Stimulated activated naive CD8-positive, alpha-beta T cell treated with anti-CD3 and anti-CD28 coated beads, Interleukin-15, Interleukin-2, amounts not matched to agents 100 ng/mL and 50 ng/mL, for 24 hours (primary cell): Measurements from ENCODE around the gene C1S.

Experiments
- H3K27ac Mint-ChIP-seq: one replicate; pipeline ENCODE4 v1.8.0; 2021; ENCODE audit warnings: mild to moderate bottlenecking, mixed read lengths
- H3K27me3 Mint-ChIP-seq: one replicate; pipeline ENCODE4 v1.8.0; 2021; ENCODE audit warnings: mixed read lengths
- H3K36me3 Mint-ChIP-seq: one replicate; pipeline ENCODE4 v1.8.0; 2021; ENCODE audit warnings: low read depth, mixed read lengths
- H3K4me1 Mint-ChIP-seq: one replicate; pipeline ENCODE4 v1.8.0; 2021; ENCODE audit warnings: low read depth, mixed read lengths
- H3K4me3 Mint-ChIP-seq: one replicate; pipeline ENCODE4 v1.8.0; 2021; ENCODE audit warnings: mild to moderate bottlenecking, mixed read lengths
- H3K9me3 Mint-ChIP-seq: one replicate; pipeline ENCODE4 v1.8.0; 2021; ENCODE audit warnings: mixed read lengths

The C1S gene

DNA sequence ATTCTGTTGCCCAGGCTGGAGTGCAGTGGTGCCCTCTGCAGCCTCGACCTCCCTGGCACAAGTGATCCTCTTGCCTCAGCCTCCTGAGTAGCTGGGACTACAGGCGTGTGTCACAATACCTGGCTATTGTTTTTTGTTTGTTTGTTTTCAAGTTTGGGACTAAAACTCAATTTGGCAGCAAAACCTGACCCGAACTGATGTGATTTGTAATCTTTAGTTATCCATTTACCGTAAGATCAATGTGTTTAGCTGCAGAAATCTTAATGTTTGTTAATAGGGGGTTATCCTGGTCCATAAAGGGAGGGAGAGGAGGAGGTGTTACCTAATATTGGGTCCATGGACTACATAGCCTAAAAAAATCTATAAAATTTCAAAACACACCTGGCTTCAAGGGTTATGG, 738 bp upstream of the C1S start:
- peaks cover 27% of the 10 kb centered on the region for H3K27me3 Mint-ChIP-seq
- H3K27ac Mint-ChIP-seq: no peak overlapping the region
- H3K9me3 Mint-ChIP-seq: no peaks in the 10 kb centered on the region
- H3K4me1 Mint-ChIP-seq: no peaks in the 10 kb centered on the region
- no peak overlapping the region for H3K4me3 Mint-ChIP-seq
- no peaks in the 10 kb centered on the region for H3K36me3 Mint-ChIP-seq

DNA sequence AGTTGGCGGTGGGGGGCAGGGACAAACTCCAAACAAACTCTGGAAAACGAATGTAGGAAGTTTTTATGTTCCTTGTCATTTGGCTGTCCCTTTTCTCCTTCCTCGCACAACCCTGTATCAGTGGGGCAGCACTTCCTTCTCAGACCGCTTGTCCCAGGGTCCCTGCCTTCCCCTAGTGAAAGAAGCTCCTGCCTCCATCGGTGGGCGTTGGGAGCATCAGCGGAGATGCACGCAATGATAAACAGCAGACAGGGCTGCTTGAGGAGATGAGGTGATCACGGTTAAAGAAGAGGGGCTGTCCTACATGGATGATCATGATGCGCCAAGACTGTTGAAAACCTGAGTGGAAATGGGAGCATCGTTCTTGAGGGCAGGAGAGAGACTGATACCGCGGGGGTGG, 620 bp downstream of the C1S start:
- Mint-ChIP-seq H3K4me1 (no peaks in the 10 kb centered on the region), H3K9me3 (no peaks in the 10 kb centered on the region), H3K36me3 (no peaks in the 10 kb centered on the region), H3K4me3 (no peak overlapping the region), H3K27me3 (peaks cover 22% of the 10 kb centered on the region), H3K27ac (no peak overlapping the region)

DNA sequence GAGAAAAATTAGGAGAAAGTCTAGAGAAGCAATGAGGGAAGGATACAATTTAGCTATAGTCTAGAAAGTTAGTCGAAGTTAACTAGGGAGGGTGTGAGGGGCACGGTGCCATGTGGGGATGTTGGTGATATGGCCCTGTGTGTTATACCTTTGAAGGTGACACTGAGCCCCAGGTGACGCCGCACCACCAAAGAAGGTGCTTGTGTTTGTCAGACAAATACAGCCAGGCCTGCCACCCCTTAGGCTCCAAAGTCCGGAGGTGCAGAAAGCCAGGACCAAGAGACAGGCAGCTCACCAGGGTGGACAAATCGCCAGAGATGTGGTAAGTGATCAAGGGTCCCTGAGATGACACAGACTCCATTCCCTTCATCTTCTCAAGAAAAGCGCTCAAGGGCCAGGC, 1.1 kb downstream of the C1S start:
- H3K36me3 Mint-ChIP-seq: no peaks in the 10 kb centered on the region
- H3K4me3 Mint-ChIP-seq: no peak overlapping the region
- H3K27me3 Mint-ChIP-seq: peaks cover 18% of the 10 kb centered on the region
- no peaks in the 10 kb centered on the region for H3K4me1 Mint-ChIP-seq
- H3K27ac Mint-ChIP-seq: no peak overlapping the region
- H3K9me3 Mint-ChIP-seq: no peaks in the 10 kb centered on the region

DNA sequence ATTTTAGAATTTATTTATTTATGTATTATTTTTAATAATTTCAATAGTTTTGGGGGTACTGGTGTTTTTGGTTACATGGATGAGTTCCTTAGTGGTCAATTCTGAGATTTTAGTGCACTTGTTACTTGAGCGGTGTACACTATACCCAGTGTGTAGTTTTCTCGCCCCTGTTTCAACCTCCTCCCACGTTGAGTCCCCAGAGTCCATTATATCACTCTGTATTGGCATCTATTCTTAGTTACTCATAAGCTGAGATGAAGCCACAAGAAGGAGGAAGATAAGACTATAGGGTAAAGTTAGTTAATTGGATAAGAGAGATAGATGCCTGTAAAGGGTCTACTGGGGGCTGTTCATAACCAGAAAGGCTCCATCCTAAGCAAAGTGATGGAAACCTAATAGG, 4.0 kb downstream of the C1S start:
- no peaks in the 10 kb centered on the region for H3K4me1 Mint-ChIP-seq
- peaks cover 10% of the 10 kb centered on the region for H3K27me3 Mint-ChIP-seq
- H3K4me3 Mint-ChIP-seq: no peak overlapping the region
- H3K36me3 Mint-ChIP-seq: no peaks in the 10 kb centered on the region
- no peaks in the 10 kb centered on the region for H3K9me3 Mint-ChIP-seq
- H3K27ac Mint-ChIP-seq: no peak overlapping the region

DNA sequence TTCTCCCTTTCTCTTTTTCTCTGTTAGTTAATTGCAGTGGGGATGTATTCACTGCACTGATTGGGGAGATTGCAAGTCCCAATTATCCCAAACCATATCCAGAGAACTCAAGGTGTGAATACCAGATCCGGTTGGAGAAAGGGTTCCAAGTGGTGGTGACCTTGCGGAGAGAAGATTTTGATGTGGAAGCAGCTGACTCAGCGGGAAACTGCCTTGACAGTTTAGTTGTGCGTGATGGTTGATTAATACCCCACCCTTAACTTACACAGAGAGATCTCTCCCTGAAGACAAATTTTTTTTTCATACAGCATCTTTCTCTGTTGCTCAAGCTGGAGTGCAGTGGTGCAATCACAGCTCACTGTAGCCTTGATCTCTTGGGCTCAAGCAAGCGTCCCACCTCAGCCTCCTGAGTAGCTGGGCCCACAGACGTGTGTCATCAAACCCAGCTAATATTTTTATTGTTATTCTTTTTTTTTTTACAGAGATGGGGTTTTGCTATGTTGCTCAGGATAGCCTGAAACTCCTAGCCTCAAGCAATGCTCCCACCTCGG, 4.6 kb downstream of the C1S start:
- Mint-ChIP-seq H3K27me3 (peaks cover 5% of the 10 kb centered on the region), H3K4me3 (no peak overlapping the region), H3K27ac (no peak overlapping the region), H3K9me3 (no peaks in the 10 kb centered on the region), H3K36me3 (no peaks in the 10 kb centered on the region), H3K4me1 (no peaks in the 10 kb centered on the region)

DNA sequence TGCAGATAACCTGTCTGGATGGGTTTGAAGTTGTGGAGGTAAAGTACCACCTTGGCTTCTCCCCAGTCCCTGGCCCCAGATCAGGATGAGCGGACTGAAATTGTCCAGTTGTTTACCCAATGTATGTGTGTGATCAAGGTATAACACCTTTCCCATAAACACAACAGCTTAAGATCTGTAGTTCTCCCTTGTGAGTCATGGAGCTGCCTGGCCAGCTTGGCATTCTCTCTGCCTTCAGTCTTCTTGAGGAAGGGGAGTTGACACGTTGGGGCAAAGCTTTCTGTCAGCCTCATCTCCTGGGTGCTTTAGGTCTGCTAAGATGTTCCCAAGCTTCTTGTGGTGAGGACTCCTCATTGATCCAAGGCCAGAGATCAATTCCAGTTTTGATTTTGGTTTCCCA, 6.1 kb downstream of the C1S start:
- peaks cover under 1% of the 10 kb centered on the region for H3K27me3 Mint-ChIP-seq
- no peak overlapping the region for H3K27ac Mint-ChIP-seq
- H3K4me3 Mint-ChIP-seq: no peak overlapping the region
- no peaks in the 10 kb centered on the region for H3K36me3 Mint-ChIP-seq
- no peaks in the 10 kb centered on the region for H3K4me1 Mint-ChIP-seq
- H3K9me3 Mint-ChIP-seq: no peaks in the 10 kb centered on the region

DNA sequence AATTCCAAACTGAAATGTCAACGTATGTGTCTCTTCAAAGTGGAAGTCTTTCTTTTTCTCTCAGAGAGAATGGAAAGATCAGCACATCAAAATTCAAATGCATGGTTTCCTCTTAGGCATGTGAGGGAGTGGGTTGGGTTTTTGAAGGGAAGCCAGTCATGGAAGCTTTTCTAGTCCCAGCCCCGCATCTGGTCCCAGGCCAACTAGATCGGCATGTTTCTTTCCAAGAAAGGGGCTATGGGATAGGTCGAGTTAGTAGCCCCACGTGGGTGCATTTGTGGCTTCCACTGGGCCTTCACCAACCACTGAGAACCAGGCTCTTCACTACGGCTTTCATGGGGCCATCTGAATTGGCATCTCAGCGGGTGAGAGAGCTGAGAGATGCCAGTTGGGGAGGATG, 6.6 kb downstream of the C1S start:
- H3K36me3 Mint-ChIP-seq: no peaks in the 10 kb centered on the region
- H3K9me3 Mint-ChIP-seq: no peaks in the 10 kb centered on the region
- no peaks in the 10 kb centered on the region for H3K4me1 Mint-ChIP-seq
- no peak overlapping the region for H3K4me3 Mint-ChIP-seq
- H3K27me3 Mint-ChIP-seq: peaks cover 6% of the 10 kb centered on the region
- no peak overlapping the region for H3K27ac Mint-ChIP-seq

DNA sequence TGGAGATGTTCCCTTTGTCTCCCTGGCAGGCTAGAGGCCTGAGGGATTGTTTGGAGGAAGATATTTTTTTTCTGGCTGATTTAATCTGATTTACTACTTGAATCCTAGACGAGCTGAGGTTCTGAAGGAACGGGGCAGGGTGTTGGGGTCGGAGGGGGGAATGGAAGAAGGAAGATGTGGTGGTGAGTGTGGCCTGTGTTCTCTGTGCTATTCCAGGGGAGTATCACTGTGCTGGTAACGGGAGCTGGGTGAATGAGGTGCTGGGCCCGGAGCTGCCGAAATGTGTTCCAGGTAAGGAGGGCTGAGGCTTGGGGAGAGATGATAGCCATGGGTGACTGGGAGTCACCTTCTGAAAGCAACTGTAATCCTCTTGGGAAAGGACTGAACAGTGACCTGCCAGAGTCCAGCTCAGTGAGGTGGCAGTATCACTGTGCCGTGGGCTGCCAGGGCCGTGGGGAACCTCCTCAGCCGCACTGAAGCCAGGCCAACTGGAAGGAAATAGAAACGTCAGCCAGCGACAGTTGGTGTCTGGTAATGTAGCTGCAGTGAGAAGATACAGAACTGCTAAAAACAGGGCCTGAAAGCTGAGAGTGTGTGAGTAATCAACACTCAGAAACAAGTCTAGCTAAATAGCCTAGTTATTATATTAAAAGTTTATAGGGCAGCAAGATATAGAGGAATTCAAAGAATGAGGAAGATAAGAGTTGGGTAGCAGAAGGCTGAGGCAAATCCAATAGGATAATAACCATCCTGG, 7.9 kb downstream of the C1S start:
- H3K36me3 Mint-ChIP-seq: no peaks in the 10 kb centered on the region
- peaks cover 7% of the 10 kb centered on the region for H3K27me3 Mint-ChIP-seq
- no peaks in the 10 kb centered on the region for H3K4me1 Mint-ChIP-seq

DNA sequence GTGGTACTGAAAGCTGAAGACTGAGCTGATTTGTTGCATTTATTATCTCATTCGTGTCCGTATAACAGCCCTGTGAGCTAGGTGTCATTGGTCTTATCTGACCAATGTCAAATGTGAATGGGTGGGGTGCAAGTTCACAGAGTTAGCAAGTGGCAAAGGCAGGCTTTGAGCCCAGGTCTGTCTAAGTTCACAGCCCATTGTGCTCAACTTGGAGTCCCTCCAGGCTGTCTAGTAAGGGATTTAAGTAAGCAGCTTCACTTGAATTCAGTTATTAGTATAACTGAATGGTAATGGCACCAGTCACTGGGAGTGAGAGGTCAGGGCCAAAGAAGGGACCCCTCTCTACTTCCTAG, 8.5 kb downstream of the C1S start:
- H3K4me1 Mint-ChIP-seq: no peaks in the 10 kb centered on the region
- no peaks in the 10 kb centered on the region for H3K9me3 Mint-ChIP-seq
- H3K27me3 Mint-ChIP-seq: peaks cover 10% of the 10 kb centered on the region
- no peak overlapping the region for H3K27ac Mint-ChIP-seq
- H3K36me3 Mint-ChIP-seq: no peaks in the 10 kb centered on the region
- H3K4me3 Mint-ChIP-seq: no peak overlapping the region

More for the DNA sequence above, 7.9 kb downstream of the C1S start:
- H3K9me3 Mint-ChIP-seq: no peaks in the 10 kb centered on the region
- H3K27ac Mint-ChIP-seq: no peak overlapping the region
- H3K4me3 Mint-ChIP-seq: no peak overlapping the region

DNA sequence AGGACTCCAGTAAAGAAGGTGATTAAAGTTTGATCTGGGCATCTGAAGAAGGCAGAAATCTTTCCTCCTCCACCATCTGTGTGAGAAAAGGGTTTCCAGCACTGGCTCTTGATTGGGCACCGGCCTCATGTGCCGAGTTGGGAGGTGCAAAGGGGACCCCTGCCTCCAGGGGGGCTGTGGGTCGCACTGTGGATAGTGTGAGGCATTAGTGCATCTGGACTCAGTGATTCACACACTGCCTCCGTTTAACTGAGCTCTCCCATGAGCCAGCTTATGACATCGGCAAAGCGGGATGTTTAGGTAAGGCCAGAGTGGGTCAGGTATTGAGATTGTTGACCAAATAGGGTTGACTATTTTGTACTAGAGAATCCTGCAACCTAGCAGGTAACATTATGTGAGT, 8.9 kb downstream of the C1S start:
- peaks cover 10% of the 10 kb centered on the region for H3K27me3 Mint-ChIP-seq
- no peak overlapping the region for H3K4me3 Mint-ChIP-seq
- H3K36me3 Mint-ChIP-seq: no peaks in the 10 kb centered on the region
- H3K4me1 Mint-ChIP-seq: no peaks in the 10 kb centered on the region
- H3K9me3 Mint-ChIP-seq: no peaks in the 10 kb centered on the region
- no peak overlapping the region for H3K27ac Mint-ChIP-seq

DNA sequence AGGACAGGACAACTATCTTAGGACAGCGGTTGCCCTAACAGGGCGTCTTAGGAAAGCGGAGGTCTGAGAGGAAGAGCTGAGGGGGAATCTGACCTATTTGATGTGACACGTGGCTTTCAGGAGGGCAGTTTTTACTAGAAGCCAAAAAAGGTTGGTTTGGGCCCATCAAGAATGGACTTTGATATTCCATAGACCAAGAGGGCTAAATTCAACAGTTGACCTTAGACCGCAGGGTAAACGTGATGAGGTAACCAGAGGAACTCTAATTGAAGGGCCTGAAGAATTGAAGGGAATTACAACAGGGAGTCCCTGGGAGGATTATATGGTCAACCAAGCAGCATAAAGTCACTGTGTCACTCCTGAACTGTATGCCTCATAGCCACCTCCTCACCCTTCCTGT, 11.5 kb downstream of the C1S start:
- Mint-ChIP-seq H3K4me1 (no peaks in the 10 kb centered on the region), H3K9me3 (no peaks in the 10 kb centered on the region), H3K4me3 (no peak overlapping the region), H3K36me3 (no peaks in the 10 kb centered on the region), H3K27me3 (peaks cover 13% of the 10 kb centered on the region), H3K27ac (no peak overlapping the region)

DNA sequence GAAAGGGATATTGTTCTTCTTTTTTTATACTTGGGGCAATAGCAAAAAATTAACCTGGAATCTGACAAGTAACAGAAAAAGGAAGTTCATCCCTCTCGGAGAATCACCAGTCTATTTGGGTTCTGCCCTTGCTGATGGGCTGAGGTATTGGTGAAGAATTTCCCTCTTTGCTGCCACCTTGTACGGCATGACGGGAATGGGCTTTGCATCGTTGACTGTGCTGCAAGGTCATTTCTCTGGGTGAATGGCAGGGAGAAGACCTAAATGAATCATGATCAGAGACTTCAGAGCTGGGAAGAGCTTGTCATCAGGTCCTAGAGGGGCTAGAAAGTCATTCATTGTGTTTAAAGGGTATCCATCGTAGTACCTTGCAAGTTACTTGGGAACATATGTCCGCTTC, 12.0 kb downstream of the C1S start:
- peaks cover 13% of the 10 kb centered on the region for H3K27me3 Mint-ChIP-seq
- no peaks in the 10 kb centered on the region for H3K9me3 Mint-ChIP-seq
- no peak overlapping the region for H3K4me3 Mint-ChIP-seq
- no peaks in the 10 kb centered on the region for H3K36me3 Mint-ChIP-seq
- no peaks in the 10 kb centered on the region for H3K4me1 Mint-ChIP-seq
- H3K27ac Mint-ChIP-seq: no peak overlapping the region

DNA sequence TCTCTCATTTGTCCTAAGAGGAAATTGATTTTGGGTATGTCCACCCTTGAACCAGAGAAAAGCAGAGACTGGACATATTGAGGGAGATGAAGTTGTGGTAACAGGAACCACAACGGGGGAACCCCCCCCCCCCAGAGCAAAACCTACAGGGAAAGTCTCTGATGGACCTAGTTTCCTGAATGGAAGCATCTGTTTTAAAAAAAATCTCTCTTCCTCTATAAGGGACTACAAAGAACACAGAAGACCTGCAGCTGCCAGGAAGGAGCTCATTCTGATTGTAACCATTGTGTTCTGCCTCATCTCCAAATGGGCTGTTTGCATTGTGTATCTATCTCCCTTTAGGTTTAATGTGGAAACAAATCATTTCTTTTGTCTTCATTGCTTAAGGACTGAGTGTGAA, 13.4 kb downstream of the C1S start:
- Mint-ChIP-seq H3K4me3 (no peak overlapping the region), H3K36me3 (no peaks in the 10 kb centered on the region), H3K27ac (no peak overlapping the region), H3K4me1 (no peaks in the 10 kb centered on the region), H3K9me3 (no peaks in the 10 kb centered on the region), H3K27me3 (peaks cover 13% of the 10 kb centered on the region)

DNA sequence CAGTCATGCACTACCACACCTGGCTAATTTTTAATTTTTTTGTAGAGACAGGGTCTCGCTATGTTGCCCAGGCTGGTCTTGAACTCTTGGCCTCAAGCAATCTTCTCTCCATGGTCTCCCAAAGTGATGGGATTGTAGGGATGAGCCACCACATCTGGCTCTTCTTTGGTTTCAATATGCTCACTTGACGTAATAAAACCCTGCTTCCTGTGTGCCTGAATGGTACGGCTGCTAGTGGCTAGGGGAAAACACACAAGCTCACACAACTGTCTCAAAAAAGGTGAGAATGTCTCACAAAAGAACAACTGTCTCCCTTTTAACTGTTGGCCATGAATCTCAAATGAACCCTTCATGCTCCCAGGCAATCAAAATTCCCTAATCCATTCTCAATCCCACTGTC, 15.0 kb downstream of the C1S start:
- H3K27ac Mint-ChIP-seq: no peak overlapping the region
- H3K4me3 Mint-ChIP-seq: no peak overlapping the region
- no peaks in the 10 kb centered on the region for H3K9me3 Mint-ChIP-seq
- H3K36me3 Mint-ChIP-seq: no peaks in the 10 kb centered on the region
- peaks cover 13% of the 10 kb centered on the region for H3K27me3 Mint-ChIP-seq
- H3K4me1 Mint-ChIP-seq: no peaks in the 10 kb centered on the region

DNA sequence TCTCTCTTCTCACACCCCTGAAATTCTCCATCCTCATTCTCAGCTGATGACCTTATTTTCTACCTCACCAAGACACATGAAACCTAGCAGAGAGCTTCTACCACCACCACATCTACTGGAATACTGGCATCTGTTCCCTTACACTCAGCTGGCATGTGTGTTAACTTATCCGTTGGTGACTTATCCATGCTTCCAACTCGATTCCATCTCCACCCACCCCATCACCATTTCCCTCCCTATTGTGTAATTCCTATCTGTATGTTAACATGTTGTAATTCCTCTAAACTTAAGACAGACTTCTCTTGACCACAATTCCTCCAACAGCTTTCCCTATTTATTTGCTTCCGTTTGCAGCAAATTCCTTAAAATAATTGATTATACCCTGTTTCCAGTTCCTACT, 15.4 kb downstream of the C1S start:
- Mint-ChIP-seq H3K27ac (no peak overlapping the region), H3K4me3 (no peak overlapping the region)

DNA sequence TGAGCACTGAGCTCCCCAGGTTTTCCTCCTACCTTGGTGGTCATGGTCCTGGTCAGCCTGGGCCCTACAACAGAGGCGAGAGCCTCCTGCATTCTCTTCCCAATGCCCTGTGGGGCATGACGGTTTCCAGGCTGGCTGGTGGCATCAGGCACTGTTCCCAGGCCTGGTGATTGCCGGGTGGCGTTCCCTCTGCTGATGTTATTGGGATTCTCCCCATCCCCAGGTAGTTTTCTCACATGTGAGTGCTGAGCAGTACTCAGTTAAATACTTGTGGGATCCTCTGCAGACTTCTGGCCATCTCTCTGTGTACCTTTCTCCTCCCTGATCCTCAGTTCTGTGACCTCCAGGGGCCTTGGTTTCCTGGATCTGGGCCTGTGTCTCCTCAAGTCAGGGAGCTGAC, 16.0 kb downstream of the C1S start:
- Mint-ChIP-seq H3K4me3 (no peak overlapping the region), H3K9me3 (no peaks in the 10 kb centered on the region), H3K27me3 (peaks cover 13% of the 10 kb centered on the region), H3K36me3 (no peaks in the 10 kb centered on the region), H3K4me1 (no peaks in the 10 kb centered on the region), H3K27ac (no peak overlapping the region)

More for the DNA sequence above, 15.4 kb downstream of the C1S start:
- Mint-ChIP-seq H3K9me3 (no peaks in the 10 kb centered on the region), H3K4me1 (no peaks in the 10 kb centered on the region), H3K27me3 (peaks cover 13% of the 10 kb centered on the region), H3K36me3 (no peaks in the 10 kb centered on the region)
